PC-9 (cell line): ENCODE data around the gene ALDOA.
"Not testable (repeated sequence)": the region's sequence is repeated elsewhere in the genome, so short reads cannot be mapped to it uniquely, and the experiment has no call there.

Source experiments
- EZH2 ChIP-seq: fragments of 200-600 bp; sonication (generic); IDR thresholded peaks from 2 replicates; pipeline ENCODE4 v1.8.0; 2017; ENCODE audit warnings: antibody characterized with exemption, low read depth
- TF ChIP-seq, protein P1 (sequence below): fragments of 200-600 bp; sonication (generic); conservative IDR thresholded peaks from 2 replicates; pipeline ENCODE4 v1.6.1; 2017; ENCODE audit warnings: mixed run types, antibody characterized with exemption, mild to moderate bottlenecking, moderate library complexity

DNA sequence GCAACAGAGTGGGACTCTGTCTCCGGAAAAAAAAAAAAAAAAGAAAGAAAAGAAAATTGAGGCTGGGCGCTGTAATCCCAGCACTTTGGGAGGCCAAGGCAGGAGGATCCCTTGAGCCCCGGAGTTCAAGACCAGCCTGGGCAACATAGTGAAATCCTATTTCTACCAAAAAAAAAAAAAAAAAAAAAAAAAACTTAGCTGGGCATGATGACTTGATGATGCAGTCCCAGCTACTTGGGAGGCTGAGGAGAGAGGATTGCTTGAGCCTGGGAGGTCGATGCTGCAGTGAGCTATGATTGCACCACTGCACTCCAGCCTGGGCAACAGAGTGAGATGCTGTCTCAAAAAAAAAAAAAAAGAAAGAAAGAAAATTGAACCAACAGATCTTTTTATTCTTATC lies 47.6 kb upstream of the ALDOA start:
- TF ChIP-seq, protein P1, sequence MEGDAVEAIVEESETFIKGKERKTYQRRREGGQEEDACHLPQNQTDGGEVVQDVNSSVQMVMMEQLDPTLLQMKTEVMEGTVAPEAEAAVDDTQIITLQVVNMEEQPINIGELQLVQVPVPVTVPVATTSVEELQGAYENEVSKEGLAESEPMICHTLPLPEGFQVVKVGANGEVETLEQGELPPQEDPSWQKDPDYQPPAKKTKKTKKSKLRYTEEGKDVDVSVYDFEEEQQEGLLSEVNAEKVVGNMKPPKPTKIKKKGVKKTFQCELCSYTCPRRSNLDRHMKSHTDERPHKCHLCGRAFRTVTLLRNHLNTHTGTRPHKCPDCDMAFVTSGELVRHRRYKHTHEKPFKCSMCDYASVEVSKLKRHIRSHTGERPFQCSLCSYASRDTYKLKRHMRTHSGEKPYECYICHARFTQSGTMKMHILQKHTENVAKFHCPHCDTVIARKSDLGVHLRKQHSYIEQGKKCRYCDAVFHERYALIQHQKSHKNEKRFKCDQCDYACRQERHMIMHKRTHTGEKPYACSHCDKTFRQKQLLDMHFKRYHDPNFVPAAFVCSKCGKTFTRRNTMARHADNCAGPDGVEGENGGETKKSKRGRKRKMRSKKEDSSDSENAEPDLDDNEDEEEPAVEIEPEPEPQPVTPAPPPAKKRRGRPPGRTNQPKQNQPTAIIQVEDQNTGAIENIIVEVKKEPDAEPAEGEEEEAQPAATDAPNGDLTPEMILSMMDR = not testable (repeated sequence)
- not testable (repeated sequence) for TF ChIP-seq EZH2
